ENCODE measurements around the gene HAUS1. TPM values are rescaled to one million over a fixed set of nuclear protein-coding genes. Genes with fewer than 3 reads are reported as not detected.

HAUS1 gene, protein sequence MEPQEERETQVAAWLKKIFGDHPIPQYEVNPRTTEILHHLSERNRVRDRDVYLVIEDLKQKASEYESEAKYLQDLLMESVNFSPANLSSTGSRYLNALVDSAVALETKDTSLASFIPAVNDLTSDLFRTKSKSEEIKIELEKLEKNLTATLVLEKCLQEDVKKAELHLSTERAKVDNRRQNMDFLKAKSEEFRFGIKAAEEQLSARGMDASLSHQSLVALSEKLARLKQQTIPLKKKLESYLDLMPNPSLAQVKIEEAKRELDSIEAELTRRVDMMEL
- total RNA-seq, result 10 to 100 TPM; 55.2 to 59.2 TPM

DNA sequence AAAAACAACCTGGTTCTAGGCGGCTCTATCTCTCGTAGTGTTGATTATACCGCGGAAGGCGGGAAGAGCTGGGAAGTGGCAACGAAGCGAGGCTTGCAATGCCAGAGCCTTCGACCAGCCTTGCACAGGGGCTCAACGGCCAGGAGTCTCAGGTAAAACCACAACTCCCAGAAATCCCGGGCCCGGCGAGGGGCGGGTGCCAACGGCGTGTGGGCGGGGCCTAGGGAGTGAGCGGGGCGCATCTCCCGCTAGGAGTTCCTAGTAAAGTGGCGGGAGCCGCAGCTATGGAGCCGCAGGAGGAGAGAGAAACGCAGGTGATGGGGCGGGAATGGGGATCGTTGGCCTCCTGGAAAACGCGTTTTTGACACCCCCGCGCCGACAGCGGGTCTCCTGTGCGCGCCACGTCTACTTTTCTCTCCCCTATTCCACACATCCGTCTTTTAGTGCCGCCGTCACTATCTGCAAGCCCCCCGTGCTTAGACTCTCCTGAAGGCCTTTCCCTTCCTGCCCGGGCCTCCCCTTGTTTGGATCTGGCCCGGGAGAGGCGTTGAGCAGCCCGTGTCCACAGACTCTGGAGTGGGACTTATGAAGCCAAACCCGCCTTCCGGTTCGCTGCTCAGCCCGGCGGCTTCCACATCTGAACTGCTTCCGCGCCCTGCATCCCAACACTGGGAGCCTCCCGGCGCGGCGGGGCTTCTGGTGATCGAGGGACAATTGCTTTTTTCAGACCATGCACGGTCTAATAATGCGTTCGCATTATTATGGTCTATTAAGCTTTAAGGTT lies at the start of gene HAUS1:
Gene HAUS1 (plus strand): TSS at position 258 of the 784 bp plus-strand sequence. CDS start 27 bp downstream, at position 285.
- CTCF ChIA-PET, result no interaction called here
- POLR2A ChIA-PET, result no interaction called here

DNA sequence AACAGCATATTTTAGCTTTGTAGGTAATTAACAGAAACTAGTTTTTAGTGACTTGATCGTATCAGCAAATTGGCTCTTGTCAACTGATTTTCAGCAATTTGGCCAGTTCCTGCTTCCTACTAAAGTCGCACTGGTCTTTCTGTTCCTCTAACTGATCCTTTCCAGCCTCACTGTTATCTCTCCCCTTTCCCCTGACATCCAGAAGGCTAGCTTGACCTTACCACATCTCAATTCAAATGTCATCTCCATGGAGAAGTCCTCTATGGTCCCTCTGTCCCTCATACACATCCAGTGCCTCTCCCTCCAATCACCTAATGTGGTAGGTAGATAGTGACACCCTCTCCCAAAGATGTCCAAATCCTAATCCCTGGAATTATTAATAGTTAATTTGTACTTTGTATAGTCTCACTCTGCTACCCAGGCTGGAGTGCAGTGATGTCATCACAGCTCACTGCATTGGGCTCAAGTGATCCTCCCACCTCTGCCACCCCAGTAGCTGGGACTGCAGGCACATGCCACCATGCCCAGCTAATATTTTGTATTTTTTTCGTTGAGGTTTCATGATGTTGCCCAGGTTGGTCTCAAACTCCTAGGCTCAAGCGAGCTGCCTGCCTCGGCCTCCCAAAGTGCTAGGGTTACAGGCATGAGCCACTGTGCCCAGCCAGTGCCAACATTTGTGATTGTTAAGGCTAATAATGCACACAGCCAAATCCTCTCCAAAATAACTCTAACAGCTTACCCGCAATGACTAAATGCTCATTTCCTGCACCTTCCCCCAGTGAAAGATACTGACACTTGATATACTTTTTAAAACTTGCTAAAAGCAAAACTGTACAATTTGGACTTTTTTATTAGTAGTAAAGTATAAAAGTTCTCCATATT lies 49.0 kb upstream of the HAUS1 start:
- ChIA-PET CTCF (interaction anchor here (0.5 kb wide), 1 partner anchor 389 kb away, joined by 4 read pairs; no protein-coding TSS in a partner anchor), POLR2A (no interaction called here)

DNA sequence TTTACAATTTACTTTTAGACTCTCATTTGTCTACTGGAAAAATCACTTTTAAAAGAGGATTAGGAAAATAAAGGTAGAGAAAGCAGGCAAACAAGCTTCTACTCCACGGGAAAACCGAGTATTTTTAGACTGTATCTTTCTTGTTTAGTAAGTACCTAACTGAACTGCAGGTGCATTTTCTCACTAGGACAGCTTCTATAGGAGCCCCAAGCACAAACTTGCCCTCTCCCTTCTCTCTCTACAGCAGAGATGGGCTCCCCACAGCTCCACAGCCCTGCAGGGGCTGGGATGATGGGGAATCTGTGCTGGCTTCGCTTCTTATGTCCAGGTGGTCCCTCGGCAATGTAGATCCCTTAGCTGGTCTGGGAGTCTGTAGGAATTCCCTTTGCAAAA lies 48.4 kb upstream of the HAUS1 start:
- ChIA-PET CTCF (interaction anchor here (0.5 kb wide), 1 partner anchor 390 kb away, joined by 4 read pairs; no protein-coding TSS in a partner anchor), POLR2A (interaction anchor here (0.7 kb wide), 1 partner anchor 118 kb away, joined by 3 read pairs; no protein-coding TSS in a partner anchor)

GRCh38 chr18:46060359-46060841 lies 43.8 kb upstream of the HAUS1 start:
- CTCF ChIA-PET, result no interaction called here
- POLR2A ChIA-PET, result no interaction called here

DNA sequence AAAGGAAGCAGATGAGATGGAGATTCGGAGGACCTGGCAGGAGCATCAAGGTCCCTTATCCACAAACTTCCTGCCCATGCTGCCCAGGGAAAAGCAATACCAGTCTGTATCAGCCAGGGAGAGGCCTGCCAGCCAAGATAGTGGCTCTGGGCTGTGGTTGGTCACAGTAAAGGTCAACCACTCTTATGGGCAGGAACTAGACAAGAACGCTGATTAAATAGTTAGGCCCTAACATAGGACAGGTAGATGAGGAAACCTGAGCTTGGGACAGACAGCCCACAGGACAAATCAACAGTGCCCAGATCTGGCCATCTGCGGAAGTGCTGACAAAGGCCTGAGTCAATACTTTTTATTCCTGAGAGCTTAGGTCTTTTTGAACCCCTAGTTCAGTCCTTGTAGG lies 42.8 kb upstream of the HAUS1 start:
- ChIA-PET CTCF (interaction anchor here (0.5 to 1.1 kb wide), 3 partner anchors 36 to 396 kb away, joined by 3 to 6 read pairs (median 3); no protein-coding TSS in a partner anchor), POLR2A (no interaction called here)

DNA sequence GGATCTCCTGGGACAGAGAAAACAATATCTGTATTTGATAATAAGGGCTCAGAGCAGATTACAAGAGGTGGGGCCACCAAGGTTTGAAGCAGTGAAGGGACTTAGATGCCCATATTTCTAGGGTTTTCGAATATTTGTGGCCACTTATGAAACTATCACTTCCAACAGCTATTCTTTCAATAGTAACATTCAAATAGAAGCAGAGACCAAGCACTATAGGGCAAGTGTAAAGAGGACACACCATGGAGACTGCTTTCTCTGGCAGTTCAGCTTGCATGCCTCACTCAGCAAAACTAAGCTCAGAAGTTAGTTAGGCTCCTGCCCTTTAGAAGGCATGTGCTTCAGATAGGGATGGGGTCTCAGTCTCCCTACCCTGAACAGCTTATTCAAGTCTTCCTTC lies 42.4 kb upstream of the HAUS1 start:
- POLR2A ChIA-PET, result no interaction called here
- CTCF ChIA-PET, result interaction anchor here (0.5 to 1.1 kb wide), 3 partner anchors 35 to 396 kb away, joined by 3 to 6 read pairs (median 3); no protein-coding TSS in a partner anchor

- ChIA-PET POLR2A (no interaction called here), CTCF (no interaction called here)
Observed at GRCh38 chr18:46062781-46063180, 41.4 kb upstream of the HAUS1 start.

- ChIA-PET POLR2A (no interaction called here), CTCF (interaction anchor here (0.6 to 0.7 kb wide), 2 partner anchors 127 to 1193 kb away, joined by 3 read pairs; no protein-coding TSS in a partner anchor)
Observed at GRCh38 chr18:46067438-46068007, 36.7 kb upstream of the HAUS1 start.

- CTCF ChIA-PET, result no interaction called here
- POLR2A ChIA-PET, result no interaction called here
Observed at GRCh38 chr18:46068763-46069162, 35.4 kb upstream of the HAUS1 start.

GRCh38 chr18:46069524-46069923 lies 34.7 kb upstream of the HAUS1 start:
- ChIA-PET CTCF (no interaction called here), POLR2A (no interaction called here)

DNA sequence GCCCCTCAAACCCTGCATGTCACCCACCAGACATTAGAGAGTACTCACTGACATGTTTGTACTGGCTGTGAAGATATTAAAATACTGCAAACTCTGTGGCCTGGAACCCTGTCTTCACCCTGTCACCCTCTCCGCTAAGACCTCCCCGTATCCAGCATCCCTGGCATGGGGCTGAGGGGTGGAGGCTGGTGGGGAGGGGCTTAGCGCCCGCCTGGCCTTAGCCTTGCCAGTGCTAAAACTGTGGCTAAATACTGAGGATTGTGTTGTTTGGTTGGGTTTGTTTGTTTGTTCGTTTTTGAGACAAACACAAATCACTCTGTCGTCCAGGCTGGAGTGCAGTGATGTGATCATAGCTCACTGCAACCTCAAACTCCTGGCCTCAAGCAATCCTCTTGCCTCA lies 34.0 kb upstream of the HAUS1 start:
- POLR2A ChIA-PET, result interaction anchor here (0.6 kb wide), 1 partner anchor 55 kb away, joined by 3 read pairs; no protein-coding TSS in a partner anchor
- CTCF ChIA-PET, result interaction anchor here (0.6 kb wide), 1 partner anchor 48 kb away, joined by 4 read pairs; no protein-coding TSS in a partner anchor

- ChIA-PET POLR2A (interaction anchor here (0.6 to 1.0 kb wide), 3 partner anchors 27 to 142 kb away, joined by 3 to 4 read pairs (median 4); partner anchors contain the start of gene ATP5F1A), CTCF (interaction anchor here (1.0 to 2.0 kb wide), 5 partner anchors 12 to 406 kb away, joined by 3 to 6 read pairs (median 3); no protein-coding TSS in a partner anchor)
Observed at GRCh38 chr18:46070815-46071652, 33.2 kb upstream of the HAUS1 start.

DNA sequence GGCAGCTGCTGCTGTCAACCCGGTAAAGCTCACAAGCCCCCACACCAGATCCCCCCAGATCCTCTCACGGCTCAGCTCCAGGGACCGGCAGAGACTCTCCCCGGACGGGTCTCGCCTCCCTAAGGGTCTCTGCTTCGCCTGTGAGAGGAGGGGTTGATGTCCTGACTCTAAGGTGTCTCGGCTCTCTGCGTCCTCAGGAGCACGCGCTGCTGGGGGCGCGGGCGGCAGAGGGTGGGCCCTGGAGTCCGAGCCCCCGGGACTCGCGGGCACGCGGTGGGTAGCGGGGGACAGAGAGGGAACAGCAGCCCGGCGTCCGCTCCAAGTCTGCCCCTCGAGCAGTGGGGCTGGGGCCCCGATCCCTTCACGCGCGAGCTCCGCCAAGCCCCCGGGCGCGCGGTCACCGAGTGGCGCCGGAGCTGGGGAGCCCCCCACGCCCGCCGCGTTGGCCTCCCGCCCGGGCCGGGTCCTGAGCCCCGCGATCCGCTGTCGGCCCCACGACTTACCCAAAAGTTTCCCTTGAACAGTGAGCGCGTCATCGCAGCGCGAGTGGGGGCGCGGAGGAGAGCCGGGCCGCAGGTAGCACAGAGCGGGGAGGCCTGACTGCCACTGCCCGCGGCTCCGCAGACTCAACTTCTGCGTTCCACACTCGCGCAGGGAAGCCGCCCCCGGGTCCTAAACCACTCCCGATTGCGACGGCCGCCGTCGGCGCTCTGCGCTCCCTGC lies 32.4 kb upstream of the HAUS1 start, which contains the start of gene PSTPIP2:
Gene PSTPIP2 (minus strand): TSS at position 608 of the 723 bp plus-strand sequence. CDS start 72 bp downstream, at position 536.
- CTCF ChIA-PET, result interaction anchor here (1.0 to 2.0 kb wide), 6 partner anchors 11 to 407 kb away, joined by 3 to 6 read pairs (median 4); no protein-coding TSS in a partner anchor
- POLR2A ChIA-PET, result interaction anchor here (0.6 to 1.0 kb wide), 2 partner anchors 26 to 141 kb away, joined by 4 read pairs; partner anchors contain the start of gene ATP5F1A

GRCh38 chr18:46072376-46072867 lies 31.8 kb upstream of the HAUS1 start:
- POLR2A ChIA-PET, result no interaction called here
- CTCF ChIA-PET, result interaction anchor here (1.0 to 2.0 kb wide), 8 partner anchors 13 to 408 kb away, joined by 3 to 6 read pairs (median 4); no protein-coding TSS in a partner anchor

- ChIA-PET CTCF (interaction anchor here (1.0 to 2.0 kb wide), 8 partner anchors 83 to 408 kb away, joined by 3 to 6 read pairs (median 4); no protein-coding TSS in a partner anchor), POLR2A (interaction anchor here (1.4 kb wide), 1 partner anchor 59 kb away, joined by 6 read pairs; no protein-coding TSS in a partner anchor)
Observed at GRCh38 chr18:46072959-46073358, 31.2 kb upstream of the HAUS1 start.

Data from activated CD8-positive, alpha-beta memory T cell treated with anti-CD3 and anti-CD28 coated beads for 36 hours (primary cell).